ENCODE results near the gene RAB7A.

- no peak for TF ChIP-seq CTCF (IDR thresholded peaks at IDR 0.05)
- TF ChIP-seq POLR2A (IDR thresholded peaks at IDR 0.05) = no peak
- no peak for TF ChIP-seq POLR2AphosphoS5 (IDR thresholded peaks at IDR 0.05)
- no peak for TF ChIP-seq EP300 (IDR thresholded peaks at IDR 0.05)
Measured at GRCh38 chr3:128863560-128863959, 137.6 kb downstream of the RAB7A start.
